GM13976 (cell line): ENCODE measurements around the gene UBE2O.

Experiments
- DNase-seq: peaks from one replicate; pipeline ENCODE4 v3.0.0; 2012; ENCODE audit warnings: low spot score
- in situ Hi-C: fragments of 300-500 bp; cut with MboI; formaldehyde crosslinking; loops from one replicate; pipeline ENCODE4 v1.12.0; 2022; ENCODE audit warnings: low sequenced_read_pairs, mixed read lengths, inconsistent platforms; ENCODE audit not compliant: unreplicated experiment
- TF ChIP-seq, protein P1 (sequence below): IDR thresholded peaks from 2 replicates; pipeline ENCODE4 v1.5.1; 2012; ENCODE audit warnings: borderline replicate concordance, mild to moderate bottlenecking; ENCODE audit not compliant: insufficient read depth; ENCODE audit errors: extremely low read depth, missing control alignments, control extremely low read depth

UBE2O gene

DNA sequence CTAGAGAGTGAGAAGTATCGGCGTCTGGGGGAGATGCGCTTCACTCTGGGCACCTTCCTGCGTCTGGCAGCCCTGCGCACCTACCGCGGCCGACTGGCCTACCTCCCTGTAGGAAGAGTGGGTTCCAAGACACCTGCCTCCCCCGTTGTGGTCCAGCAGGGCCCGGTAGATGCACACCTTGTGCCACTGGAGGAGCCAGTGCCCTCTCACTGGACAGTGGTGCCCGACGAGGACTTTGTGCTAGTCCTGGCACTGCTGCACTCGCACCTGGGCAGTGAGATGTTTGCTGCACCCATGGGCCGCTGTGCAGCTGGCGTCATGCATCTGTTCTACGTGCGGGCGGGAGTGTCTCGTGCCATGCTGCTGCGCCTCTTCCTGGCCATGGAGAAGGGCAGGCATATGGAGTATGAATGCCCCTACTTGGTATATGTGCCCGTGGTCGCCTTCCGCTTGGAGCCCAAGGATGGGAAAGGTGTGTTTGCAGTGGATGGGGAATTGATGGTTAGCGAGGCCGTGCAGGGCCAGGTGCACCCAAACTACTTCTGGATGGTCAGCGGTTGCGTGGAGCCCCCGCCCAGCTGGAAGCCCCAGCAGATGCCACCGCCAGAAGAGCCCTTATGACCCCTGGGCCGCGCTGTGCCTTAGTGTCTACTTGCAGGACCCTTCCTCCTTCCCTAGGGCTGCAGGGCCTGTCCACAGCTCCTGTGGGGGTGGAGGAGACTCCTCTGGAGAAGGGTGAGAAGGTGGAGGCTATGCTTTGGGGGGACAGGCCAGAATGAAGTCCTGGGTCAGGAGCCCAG, 65.8 kb downstream of the UBE2O start:
- DNase-seq: no peak
- TF ChIP-seq, protein P1, sequence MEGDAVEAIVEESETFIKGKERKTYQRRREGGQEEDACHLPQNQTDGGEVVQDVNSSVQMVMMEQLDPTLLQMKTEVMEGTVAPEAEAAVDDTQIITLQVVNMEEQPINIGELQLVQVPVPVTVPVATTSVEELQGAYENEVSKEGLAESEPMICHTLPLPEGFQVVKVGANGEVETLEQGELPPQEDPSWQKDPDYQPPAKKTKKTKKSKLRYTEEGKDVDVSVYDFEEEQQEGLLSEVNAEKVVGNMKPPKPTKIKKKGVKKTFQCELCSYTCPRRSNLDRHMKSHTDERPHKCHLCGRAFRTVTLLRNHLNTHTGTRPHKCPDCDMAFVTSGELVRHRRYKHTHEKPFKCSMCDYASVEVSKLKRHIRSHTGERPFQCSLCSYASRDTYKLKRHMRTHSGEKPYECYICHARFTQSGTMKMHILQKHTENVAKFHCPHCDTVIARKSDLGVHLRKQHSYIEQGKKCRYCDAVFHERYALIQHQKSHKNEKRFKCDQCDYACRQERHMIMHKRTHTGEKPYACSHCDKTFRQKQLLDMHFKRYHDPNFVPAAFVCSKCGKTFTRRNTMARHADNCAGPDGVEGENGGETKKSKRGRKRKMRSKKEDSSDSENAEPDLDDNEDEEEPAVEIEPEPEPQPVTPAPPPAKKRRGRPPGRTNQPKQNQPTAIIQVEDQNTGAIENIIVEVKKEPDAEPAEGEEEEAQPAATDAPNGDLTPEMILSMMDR: no peak
- in situ Hi-C loops: no loop called here

DNA sequence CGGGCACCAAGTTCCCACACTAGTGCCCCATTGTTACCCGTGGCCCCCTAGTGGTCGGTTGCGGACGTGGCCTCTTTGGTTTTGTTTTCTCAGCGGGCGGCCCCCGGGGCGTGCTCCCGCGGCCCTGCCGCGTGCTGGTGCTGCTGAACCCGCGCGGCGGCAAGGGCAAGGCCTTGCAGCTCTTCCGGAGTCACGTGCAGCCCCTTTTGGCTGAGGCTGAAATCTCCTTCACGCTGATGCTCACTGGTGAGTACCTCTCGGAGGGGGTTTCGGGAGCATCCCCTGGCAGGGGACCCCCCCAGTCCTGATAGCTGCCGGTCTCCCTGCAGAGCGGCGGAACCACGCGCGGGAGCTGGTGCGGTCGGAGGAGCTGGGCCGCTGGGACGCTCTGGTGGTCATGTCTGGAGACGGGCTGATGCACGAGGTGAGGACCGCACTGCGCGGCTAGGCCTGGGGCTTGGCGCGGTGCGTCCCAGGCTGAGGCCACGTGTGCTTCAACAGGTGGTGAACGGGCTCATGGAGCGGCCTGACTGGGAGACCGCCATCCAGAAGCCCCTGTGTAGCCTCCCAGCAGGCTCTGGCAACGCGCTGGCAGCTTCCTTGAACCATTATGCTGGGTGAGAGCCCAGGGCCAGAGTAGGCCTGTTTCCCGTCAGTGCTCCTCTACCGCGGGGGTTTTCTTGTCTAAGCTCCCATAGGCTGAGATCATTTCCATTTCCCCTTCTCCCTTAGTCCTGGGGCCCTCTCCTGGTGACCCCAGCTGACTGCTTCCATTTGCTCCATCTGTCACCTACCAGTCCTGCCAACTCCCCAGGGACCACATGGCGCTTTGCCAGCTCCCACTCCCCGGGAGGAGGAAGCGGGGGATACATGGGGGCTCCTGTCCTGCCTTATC, 66.8 kb downstream of the UBE2O start:
- TF ChIP-seq, protein P1: peak; percentile 76
- in situ Hi-C loops: no loop called here
- DNase-seq: peak; percentile 95

DNA sequence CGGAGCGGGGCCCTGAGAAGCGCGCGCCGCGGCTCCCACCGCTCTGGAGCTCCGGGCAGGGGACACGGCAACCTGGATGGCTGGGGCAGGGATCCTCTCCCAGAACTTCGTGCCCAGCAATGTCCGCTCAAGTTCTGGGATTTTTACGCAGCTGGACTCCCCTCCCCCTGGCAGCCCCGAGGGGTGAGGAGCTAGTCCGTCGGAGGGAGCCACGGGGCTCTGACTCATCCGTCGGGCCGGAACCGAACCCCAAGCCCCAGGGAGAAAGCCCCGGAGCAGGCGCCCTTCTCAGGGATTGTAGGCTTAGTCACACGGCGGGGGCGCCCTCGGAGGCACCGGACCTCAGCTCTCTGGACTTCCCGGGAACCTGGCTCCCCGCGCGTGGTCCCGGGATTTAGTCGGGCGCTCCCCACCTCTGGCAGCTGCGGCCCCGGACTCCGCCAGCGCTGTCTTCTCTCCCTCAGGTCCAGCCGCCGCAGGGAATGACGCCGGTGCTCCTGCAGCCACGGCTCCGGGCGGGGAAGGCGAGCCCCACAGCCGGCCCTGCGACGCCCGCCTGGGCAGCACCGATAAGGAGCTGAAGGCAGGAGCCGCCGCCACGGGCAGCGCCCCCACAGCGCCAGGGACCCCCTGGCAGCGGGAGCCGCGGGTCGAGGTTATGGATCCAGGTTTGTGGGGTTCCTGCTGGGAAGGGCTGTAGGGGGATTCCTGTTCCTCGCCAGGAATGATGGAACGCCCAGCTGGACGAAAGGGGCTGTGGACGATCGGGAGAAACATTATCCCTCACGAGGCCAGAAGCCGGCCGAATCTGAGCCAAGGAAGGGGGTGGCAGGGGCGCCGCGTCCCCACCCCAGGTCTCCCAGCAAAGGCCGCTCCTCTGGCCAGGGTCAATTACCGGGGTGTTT, 67.7 kb downstream of the UBE2O start:
- in situ Hi-C loops: no loop called here
- TF ChIP-seq, protein P1: no peak
- DNase-seq: peak; percentile 48

DNA sequence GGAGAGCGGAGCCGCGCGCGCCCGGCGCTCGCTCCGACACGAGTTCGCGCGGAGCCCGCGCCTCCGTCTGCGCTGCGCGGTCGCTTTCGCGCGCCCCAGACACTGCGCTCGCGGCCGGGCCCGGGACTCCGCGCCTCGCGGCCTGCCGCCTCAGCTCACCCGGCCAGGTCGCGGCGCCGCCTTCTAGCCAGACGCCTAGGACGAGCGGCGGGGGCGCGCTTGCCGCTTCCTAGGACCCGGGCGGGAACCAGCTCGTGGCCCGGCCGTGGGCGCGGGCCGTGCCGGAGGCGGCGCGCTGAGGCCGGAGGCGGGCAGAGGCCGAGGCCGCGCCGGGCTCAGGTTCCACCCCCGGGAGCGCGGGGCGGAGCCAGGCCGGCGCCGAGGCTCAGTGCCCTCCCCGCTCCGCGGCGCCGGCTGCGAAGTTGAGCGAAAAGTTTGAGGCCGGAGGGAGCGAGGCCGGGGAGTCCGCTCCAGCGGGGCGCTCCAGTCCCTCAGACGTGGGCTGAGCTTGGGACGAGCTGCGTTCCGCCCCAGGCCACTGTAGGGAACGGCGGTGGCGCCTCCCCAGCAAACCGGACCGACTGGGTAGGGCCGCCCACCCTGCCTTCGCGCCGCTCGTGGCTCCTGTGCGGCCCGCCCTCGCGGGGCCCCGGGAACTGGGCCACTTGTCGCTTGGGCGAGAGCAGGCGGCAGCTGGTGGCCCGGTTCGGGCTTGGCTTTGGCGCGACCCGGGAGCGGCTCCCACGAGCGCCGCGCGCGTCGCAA, 68.5 kb downstream of the UBE2O start, which contains the start of gene SPHK1:
Gene SPHK1, plus strand, starts transcription at position 388 of the 765 bp plus-strand sequence. CDS start 1,036 bp downstream, outside the sequence.
- TF ChIP-seq, protein P1: no peak
- peak; percentile 93 for DNase-seq
- in situ Hi-C loops: no loop called here

DNA sequence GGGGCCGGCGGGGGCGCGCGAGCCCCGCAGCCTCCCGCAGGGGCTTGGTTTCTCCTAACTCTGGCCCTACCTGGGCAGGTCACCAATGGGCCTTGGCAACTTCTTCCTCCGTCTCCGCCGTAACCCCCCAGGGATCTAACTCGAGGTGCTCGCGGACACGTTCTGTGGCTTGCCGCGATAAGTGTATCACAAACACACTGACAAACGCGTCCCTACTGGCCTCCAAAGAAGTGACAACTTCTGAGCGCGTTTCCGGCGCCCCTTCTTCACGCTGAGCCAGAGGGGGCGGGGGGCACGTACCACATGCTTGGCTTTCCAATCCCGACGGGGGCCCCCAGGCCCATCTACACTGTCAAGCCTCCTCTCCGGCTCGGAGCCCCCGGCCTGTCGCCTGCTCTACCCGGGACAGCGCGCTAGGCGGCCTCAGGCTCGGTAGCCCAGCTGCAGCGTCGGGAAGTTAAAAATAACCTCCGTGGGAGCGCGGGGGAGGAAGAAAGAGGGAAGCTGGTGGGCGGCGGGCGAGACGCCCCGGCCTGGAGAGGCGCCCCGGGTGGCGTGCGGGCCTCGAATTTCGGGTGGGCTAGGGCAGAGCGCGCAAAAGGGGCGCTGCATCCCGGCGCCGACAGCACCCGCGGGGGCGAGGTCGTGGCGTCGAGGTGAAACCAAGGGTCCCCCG, 69.3 kb downstream of the UBE2O start:
- TF ChIP-seq, protein P1: no peak
- peak; percentile 73 for DNase-seq
- in situ Hi-C loops: no loop called here
